ENCODE data around the gene LRFN5. TPM values are rescaled to one million over a fixed set of nuclear protein-coding genes. Genes with fewer than 3 reads are reported as not detected.

Gene LRFN5
- total RNA-seq, 1 donor from 2014 or later = 11.8 TPM

DNA sequence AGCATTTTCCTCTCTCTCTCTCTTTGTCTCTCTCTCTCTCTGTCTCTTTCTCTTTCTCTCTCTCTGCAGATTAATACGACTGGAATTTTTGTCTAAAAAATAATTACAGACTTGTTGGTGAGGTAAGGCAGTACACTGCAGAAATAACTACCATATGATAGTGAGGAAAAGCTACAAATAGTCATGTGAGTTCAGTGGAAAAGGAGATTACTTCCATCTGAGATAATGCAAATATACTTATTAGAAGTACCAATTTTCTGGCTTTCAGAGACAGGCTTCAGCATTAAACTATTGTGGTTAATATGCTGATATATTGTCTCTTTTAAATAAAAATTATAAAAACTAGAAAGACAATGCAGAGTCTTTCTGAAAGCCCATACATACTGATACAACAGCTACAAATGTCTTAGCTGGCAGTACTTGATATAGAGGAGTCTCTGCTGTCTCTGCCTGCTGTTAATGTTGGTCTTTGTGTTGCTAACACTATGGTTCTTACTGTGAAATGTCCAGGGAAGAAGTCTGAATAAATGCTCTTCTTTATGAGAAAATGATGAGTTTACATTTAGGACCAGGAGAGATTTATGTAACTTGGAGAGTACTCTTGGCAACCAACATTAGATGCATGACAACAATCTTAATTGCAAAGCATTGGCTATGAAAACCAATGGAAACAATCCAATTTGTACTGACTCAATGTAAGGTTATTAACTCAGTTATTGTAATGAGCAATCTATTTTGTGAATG, 167.0 kb downstream of the LRFN5 start:
- peak; percentile 58 for DNase-seq

DNA sequence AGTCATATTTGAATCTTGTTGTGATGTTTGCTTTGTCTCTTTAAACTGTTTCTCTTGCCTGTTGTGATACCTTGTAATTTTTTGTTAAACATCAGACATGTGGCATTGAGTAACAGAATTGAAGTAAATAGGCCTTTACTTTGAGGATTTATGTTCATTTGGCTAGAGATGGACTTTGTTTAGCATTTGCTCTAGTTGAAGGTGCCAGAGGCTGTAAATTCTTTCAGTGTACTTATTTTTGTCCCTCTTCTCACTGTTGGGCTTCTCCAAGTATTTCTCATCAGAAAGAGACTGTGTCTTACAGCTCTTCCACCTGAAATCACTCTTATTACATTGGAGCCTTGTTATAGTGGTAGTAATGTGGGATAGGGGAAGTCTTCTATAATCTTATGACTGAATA, 175.8 kb downstream of the LRFN5 start:
- DNase-seq = no peak

DNA sequence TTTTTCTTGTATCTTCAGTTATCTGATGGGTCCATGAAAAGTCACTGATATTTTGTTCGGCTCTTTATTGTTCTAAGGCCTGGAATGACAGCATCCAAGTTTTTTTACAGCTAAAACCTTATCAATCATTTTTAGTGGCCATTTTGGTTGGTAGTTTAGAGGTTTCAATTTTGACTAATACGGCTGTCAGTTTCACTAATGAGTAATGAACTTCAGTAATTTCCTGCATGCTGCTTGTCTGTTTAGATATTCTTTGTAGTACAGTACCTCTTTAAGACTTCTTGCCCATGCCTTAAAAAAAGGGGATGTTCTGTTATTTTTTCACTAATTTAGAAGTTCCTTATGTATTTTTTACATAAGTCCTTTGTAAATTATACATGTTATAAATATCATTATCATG, 176.7 kb downstream of the LRFN5 start:
- DNase-seq = no peak

DNA sequence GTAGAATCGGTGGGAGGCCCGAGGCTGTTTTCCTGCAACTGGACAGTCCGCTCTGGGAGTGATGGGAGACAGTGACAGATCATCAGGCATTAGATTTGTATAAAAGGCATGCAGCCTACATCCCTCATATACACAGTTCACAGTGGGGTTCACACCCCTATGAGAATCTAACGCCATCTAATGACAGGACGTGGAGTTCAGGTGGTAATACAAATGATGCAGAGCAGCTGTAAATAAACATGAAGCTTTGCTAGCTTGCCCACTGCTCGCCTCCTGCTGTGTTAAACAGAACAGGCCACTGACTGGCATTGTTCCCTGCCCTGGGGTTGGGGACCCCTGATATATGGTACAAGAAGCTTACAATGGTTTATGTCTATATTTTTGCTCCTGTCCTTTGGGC, 179.0 kb downstream of the LRFN5 start:
- DNase-seq = no peak

DNA sequence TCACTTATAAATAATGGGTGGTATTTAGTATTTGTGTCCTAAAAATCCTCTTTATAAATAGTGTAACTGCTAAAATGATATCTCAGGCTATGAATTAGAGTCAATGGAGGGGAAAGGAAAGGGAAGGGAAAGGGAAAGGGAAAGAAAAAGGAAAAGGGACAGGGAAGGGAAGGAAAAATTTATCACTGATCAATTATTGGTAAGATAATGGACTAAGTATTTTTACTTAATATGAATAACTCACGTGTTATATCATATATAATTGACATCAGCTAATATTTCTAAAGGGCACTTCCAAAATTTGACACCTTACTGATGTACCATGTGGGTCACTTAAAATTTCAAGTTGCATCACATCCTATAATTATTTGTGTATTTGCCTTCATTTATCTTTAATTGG, 193.1 kb downstream of the LRFN5 start:
- DNase-seq = no peak

DNA sequence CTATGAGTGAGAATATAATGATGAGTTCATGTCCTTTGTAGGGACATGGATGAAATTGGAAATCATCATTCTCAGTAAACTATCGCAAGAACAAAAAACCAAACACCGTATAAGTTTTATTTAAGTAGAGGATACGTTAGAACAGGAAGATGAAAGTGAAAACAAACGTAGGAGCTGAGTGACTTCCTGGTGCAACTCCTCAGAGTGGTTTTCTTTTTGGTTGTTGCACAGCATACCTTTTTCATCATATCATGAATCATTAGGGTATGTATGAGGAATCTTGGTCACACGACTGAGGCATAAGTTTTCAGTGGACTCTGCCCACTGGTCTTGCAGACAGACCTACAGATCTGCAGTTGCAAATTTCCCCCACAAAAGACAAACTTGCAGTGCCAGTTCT, 199.0 kb downstream of the LRFN5 start:
- no peak for DNase-seq

DNA sequence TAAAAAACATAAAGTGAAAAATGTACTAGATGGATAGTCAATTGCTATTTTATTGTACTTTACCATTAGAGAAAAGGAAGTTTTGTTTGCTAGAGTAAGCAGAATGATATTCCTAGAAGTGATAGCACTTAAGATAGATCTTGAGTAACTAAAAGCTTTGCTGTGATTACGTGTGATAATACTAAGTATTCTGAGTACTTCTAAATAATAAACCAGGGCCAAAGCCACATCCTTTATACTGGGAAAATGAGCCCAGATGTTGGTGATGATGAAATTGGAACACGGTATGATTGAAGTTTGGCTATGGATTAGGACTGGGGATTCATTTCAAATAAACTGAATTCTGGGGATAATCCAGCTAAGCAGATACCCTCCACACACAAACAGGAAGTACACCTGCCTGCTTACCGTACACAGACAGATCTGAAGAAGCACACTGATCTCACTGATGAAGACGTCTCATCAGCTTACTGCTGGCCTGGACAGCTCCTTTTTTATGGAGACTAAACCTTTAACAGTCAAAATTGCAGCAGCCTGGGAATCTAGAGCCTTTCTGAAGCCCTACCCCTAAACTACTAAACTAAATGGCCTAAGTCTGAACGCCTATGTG, 199.8 kb downstream of the LRFN5 start:
- DNase-seq = no peak

DNA sequence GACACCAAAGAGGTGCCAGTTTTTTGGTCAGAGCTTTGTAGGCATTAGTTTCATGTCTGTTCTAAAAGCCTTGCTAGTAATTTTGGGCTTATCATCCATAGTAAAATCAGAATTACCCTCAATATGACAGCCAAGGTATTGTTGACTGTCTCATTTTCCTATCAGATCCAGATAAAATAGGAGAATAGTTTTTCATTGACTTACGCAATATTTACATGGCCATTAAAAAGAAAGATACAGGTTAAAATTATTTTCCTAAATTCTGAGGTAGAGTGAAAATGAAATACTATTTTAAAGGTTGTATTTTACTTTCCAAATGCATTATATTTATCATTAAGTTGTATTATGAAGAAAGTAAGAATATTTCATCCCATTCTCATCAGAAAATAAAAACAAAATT, 203.7 kb downstream of the LRFN5 start:
- no peak for DNase-seq

DNA sequence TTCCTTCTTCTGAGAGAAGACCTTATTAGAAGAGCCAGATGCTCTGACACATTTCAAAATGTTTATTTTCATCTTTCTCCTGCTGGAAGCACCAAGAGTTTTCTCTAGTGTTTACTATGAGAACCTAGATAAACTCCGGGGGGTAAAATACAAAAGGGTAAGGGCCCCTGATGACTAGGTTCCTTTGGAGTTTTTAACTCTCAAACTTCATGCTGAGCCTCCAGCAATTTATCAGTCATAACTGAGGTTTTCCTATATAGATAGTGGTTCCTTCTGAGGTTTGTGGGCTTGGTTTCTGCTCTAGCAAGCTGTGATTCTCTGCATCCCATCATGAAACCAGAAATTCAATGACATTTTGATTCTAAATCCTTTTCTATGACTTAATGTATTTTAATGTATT, 210.9 kb downstream of the LRFN5 start:
- no peak for DNase-seq

DNA sequence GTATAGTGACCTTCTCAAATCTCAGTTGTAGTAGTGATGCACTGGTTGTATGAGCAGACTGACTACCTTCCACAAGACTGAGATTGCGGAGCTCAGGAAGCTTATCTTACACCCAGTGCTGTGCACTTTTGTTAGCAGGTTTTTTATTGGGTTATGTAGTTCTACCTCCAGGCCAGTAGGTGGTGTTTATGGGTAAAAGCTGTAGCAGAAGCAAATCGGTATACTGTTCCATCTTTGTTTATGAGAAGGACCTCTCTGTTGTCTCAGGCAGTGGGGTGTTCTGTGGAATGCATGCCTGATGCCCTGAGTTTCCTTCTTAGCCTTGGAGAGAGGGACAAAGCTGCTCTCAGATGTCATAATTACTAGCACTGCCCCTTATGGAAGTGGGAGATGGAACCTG, 217.8 kb downstream of the LRFN5 start:
- no peak for DNase-seq

DNA sequence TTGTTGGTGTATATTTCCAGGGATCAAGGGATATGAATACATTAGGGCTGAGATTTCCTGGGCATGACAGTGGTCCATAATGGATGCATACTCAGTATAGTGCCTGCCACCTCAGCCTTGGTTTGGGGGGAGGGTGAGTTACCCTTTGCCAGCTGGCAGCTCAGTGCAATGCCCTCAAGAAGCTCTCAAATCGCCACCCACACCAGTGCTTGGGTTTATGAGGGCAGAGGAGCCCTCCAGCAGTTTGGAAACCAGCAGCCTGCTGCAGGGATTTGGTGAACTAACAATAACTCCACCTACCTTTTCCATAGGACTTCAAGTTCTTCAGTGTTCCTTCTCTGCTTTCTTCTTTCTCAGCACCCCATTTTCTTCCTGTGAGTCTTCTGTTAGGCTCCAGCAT, 218.9 kb downstream of the LRFN5 start:
- no peak for DNase-seq

DNA sequence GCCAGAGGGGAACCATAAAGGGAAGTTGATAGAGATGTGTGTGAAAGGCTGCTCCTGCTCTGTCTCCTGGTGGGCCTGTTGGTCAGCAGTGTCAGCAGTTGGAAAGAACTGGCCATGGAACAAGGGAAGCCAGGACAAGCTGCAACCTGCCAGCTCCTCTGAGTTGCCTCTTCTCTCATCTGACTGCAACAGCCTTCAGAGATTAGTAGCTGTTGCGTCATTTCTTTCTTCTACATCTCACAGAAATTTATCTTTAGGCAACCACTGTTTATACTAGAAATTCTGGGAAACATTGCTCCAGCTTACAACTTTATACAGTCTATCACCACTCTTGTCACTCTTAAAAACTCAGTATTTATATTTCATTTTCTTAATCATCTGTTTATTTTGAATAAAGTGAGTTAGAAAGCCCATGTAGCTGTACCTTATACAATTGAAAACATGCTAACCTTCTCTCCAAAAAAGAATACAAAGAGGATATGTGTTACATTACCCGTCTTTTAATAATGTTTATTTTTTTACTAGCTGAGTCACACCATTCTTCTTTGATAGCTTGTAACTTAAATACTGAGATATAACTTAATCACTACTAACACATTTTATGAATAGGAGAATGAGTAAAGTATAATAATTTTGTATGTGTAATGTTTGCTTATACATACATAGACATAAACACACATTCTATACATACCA, 224.2 kb downstream of the LRFN5 start:
- DNase-seq = no peak

DNA sequence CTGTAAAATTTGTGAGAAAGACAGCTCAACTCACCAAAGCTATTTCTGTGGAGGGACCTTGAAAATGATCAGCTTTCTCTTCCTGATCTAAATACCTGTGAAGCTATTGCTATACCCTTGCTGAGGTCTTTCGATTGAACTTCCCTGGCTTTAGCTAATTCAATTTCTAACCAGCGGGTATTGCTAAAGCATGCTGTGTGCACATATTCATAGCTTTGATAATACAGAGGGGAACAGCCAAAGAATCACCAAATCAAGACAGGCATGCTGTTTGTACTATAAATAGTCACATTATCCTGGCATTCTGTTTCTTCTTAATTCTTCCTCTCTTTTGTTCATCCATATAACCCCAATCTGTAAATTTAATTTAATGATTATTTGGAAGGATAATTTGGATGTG, 233.0 kb downstream of the LRFN5 start:
- no peak for DNase-seq

DNA sequence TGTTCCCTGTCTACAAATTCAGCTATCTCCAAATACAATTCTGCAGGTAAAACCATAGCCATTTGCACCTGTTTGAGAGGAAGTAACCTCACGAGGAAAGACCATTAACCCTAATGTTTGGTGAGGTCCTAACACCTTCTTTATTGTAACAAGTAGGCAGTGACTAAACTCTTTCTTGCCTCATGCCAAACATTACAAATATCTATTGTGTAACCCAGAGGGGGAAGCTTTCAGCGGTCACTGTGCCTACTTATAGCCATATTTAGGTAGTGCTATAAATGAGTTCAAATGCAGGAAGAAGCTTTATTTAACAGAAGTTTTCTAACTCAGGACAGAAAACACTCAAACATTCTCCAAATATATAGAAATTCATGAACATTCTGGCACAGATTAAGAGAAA, 252.7 kb downstream of the LRFN5 start:
- no peak for DNase-seq

DNA sequence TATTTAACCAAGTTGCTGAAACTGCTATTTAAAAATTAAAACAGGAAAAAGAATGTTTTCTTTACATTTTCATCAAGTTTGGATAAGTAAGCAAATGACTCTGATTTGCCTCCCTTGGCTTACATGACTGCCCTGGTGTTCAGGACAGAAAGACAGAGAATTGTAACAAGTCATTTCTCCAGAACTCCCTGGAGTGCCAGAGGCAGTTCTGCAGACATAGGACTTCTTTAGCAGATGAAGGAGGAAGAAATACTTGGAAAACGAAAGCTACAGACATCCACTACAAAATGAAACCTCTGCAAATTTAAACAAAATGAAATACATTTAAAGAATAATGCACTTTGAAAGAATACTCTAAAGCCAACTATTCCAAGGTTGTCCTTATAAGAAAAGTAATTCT, 253.9 kb downstream of the LRFN5 start:
- no peak for DNase-seq

DNA sequence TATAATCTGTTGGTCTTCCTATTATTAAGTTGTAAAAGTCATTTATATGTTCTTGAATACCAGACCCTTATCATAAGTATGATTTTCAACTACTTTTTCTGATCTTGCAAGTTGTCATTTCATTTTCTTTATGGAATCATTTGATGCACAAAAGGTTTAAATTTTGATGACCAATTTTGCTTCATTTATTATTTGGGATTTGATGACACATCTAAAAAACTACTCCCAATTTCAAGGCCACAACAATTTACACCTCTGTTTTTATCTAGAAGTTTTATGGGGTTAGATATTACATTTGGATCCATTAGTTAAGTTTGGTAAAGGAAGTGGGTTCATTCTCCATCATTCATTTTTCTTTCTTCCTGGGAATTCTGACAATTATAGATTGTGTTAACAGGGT, 259.2 kb downstream of the LRFN5 start:
- DNase-seq = no peak

DNA sequence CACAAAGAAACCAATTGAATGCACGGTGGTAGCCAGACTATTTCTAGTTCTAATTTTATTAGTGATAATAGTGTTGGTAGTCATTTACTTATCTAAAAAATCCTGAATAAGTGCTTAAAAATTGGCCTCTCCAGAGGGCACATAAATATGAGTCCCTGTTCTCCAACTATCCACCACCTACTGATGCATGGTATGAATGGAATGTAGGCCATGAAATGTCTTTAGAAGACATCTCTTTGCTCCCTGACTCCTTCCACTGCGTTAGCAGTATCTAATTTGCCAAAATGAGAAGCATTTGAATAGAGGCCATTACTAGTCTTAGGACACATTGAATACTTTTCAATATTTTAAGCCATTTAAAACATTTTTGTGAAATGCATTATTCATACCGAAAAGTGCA, 261.7 kb downstream of the LRFN5 start:
- no peak for DNase-seq

DNA sequence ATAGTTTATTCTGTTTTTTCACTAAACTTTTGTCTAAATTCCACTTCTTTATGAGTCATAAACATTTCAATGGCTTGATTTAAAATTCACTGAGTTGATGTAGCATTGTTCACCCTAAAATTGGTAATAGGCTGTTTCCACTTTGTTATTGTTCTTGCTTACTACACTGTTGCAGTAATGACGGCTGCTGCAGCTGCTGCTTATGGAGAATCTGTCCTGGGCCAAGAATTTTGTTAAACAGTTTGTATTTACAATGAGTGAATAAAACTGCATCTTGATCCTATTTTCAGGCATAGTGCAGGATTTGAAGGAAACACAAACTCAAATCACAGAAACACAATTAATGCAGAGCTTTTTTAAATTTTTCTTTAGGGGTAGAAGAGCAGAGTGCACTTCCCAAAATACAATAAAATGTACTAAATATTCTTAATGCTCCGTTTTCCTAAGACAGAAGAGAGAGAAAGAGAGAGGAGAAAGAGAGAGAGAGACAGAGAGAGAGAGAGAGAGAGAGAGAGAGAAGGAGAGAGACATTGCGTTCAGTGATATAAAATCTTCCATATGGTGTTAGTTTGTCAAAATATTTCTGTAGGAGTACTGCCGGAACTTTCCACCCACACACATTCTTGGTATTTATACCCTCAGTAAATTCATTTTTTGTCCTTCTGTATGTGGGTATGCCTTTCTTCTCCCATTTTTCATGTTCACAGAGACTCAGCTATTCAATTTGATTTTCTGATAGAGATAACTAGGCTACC, 266.4 kb downstream of the LRFN5 start:
- DNase-seq = peak; percentile 88

DNA sequence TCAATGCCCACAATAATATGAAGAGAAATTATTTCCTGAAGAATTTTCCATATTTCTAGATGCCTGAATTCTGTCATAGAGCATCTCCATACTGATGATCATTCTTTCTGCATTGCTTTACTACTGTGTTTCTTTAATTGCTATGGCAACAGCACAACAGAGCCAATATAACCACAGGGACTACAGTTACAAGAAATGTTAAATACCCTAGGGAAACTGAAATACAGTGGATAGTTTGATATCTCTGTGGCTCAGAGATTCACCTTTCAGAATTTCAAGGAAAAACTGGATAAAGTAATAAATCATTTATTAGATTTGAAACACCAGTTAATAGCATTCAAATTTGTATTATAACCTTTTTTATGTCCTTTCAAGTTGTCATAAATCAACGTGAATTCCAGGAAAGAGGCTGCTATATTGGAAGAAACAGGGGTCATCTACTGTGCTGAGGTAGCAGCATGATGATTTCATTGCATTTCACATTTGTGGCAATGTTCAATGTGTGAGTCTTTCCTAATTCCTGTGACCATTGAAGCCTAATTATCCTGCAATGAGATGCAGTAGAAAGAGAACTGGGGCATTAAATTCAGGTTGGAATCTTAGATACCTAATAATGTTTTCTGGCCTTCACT, 267.1 kb downstream of the LRFN5 start:
- DNase-seq = peak; percentile 82

DNA sequence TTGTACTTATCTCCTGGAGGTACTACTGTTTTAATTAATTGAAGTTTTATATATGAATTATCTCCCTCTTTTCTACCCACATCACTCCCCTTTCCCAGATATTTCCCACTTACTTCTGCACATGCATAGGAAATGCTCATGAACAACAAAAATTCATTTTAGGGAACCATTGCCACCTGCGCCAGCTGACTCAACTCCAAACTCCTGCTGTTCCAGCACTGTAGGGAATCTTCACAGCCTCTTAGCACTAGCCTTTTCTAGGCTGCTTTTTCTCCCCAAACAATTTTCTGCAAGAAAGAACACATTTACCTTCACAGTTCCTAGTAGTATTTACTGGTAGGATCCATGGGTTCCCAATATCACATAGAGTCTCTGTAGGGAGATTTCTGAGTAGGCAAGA, 268.4 kb downstream of the LRFN5 start:
- DNase-seq = no peak

DNA sequence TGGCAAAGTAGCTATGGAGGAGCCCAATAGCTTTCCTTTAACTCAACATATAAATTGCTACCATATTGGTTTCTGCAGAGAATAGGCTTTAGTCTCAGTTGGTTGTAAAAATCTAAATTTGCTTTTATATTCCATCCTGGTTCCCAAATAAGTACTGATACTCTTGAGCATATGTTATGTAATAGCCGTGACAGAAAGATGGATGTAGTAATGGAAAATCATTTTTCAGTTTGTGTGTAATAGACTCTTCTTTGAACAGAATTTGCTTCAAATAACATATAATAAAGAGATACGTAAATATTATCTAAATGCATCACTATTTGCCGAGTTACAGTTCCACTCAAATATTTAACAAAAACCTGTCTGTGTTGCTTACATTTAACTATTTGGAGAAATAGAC, 271.6 kb downstream of the LRFN5 start:
- no peak for DNase-seq

DNA sequence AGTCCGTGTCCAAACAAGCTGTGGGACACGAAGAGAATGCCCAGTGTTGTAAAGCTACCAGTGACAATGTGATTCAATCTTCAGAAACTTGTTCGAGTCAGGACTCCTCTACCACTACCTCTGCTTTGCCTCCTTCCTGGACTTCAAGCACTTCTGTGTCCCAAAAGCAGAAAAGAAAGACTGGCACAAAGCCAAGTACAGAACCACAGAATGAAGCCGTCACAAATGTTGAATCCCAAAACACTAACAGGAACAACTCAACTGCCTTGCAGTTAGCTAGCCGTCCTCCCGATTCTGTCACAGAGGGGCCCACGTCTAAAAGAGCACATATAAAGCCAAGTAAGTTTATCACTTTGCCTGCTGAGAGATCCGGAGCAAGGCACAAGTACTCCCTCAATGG, 284.9 kb downstream of the LRFN5 start:
- DNase-seq = no peak

DNA sequence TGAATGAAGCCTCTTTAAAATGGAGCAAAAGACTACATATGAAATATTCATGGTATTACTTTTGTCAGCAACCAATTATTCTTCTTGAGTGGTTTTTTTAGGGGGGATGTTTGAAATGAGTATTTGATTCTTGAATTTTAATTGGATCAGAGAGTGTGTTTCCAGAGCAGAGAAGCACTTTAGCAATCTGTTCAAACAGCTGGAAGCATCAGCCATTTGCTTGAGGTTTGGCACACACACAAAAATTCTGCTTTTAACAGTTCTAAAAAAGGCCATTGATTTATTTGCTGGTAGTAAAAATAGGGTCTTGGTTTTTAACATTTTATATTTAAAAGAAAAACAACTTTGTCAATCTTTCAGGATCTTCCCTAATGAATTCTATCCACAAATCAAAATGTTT, 292.7 kb downstream of the LRFN5 start:
- peak; percentile 60 for DNase-seq
